Naive thymus-derived CD8-positive, alpha-beta T cell (primary cell): ENCODE measurements around the gene PLEKHA4. TPM values are rescaled to one million over a fixed set of nuclear protein-coding genes. Genes with fewer than 3 reads are reported as not detected.

ENCODE experiments used
- ATAC-seq, 2 donors: fragments of 150-1000 bp; cut with Tn5 transposase in 1 of 2; sonication (Bioruptor Pico), chemical (Tn5 transposase) in 1 of 2; 1 replicate in 1 of 2; 2 replicates in 1 of 2; pipeline ENCODE4 v1.10.0; 2021; ENCODE audit warnings: mild to moderate bottlenecking in 2 of 2, moderate library complexity in 2 of 2
- POLR2A ChIA-PET: fragments of 350-600 bp; sonication (Branson Sonifier 250); formaldehyde crosslinking; loops from one replicate; lab custom pipeline; 2021; ENCODE audit warnings: antibody characterized with exemption; lab: Charles Lee
- DNase-seq, 10 donors: peaks; one replicate each; pipeline versions ENCODE4 v3.0.0 to v3.0.0-alpha.2; 2020 to 2022
- H3K27ac Mint-ChIP-seq, 10 donors: one replicate each; pipeline ENCODE4 v1.8.0; 2020 to 2022; ENCODE audit warnings: mild to moderate bottlenecking in 10 of 10, mixed read lengths in 10 of 10, moderate library complexity in 4 of 10, inconsistent platforms in 1 of 10
- H3K27me3 Mint-ChIP-seq, 5 donors: one replicate each; pipeline ENCODE4 v1.8.0; 2021 to 2022; ENCODE audit warnings: mixed read lengths in 5 of 5
- H3K36me3 Mint-ChIP-seq, 3 donors: one replicate each; pipeline ENCODE4 v1.8.0; 2020 to 2022; ENCODE audit warnings: mixed read lengths in 3 of 3, mild to moderate bottlenecking in 2 of 3, inconsistent platforms in 1 of 3
- H3K4me1 Mint-ChIP-seq, 4 donors: one replicate each; pipeline ENCODE4 v1.8.0; 2021 to 2022; ENCODE audit warnings: mixed read lengths in 4 of 4
- H3K4me3 Mint-ChIP-seq, 10 donors: one replicate each; pipeline ENCODE4 v1.8.0; 2020 to 2022; ENCODE audit warnings: mild to moderate bottlenecking in 10 of 10, mixed read lengths in 10 of 10, moderate library complexity in 6 of 10, inconsistent platforms in 1 of 10
- H3K9me3 Mint-ChIP-seq, 9 donors: one replicate each; pipeline ENCODE4 v1.8.0; 2020 to 2022; ENCODE audit warnings: mixed read lengths in 9 of 9, mild to moderate bottlenecking in 3 of 9, inconsistent platforms in 1 of 9, moderate library complexity in 1 of 9
- polyA plus RNA-seq, 3 donors: library from polyadenylated mRNA; unstranded; fragments of 300-500 nt; fragmentation: Illumina TruSeq; gene quantifications; one replicate each; pipeline ENCODE4 v1.2.3, GENCODE V29; 2021
- total RNA-seq, 8 experiments: library from RNA in 2 of 8; stranded (reverse) in 2 of 8; gene quantifications; one replicate each; pipeline ENCODE4 v1.2.3 and lab custom pipeline; 2021 to 2026

PLEKHA4 gene
- total and polyA plus RNA-seq, 5 experiments from 2014 or later = 4.1 to 8.5 (median 7.4) TPM

DNA sequence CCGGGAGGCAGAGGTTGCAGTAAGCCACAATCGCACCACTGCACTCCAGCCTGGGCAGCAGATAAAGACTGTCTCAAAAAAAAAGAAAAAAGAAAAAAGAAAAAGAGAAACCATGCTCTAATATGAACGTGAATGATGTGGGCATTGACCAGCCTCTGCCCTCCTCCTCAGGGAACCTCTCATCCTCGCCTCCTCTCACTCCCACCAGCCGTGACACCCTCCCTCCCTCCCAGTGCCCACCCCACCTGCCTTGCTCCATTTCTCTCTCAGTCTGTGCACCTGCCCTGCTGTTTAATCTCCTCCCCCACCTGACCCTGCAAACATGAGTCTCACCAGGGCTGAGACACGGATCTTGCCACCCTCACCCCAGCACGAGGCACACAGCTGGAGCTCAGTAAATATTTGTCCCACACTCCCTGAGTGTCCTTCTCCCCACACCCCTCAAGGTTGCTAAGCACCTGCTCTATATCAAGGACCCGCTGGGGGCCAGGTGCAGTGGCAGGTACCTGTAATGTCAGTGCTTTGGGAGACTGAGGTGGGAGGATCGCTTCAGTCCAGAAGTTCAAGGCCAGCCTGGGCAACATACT is 50.1 kb downstream of the PLEKHA4 start:
- H3K36me3 Mint-ChIP-seq = no peaks in the 10 kb centered on the region
- no peak overlapping the region for H3K27ac Mint-ChIP-seq
- no peak overlapping the region for H3K4me3 Mint-ChIP-seq
- ATAC-seq (no peak), DNase-seq (no peak)
- POLR2A ChIA-PET = no interaction called here
- no peaks in the 10 kb centered on the region for H3K9me3 Mint-ChIP-seq
- H3K4me1 Mint-ChIP-seq = peaks cover 0 to 4% (median 0%) of the 10 kb centered on the region in 4 donors
- no peaks in the 10 kb centered on the region for H3K27me3 Mint-ChIP-seq

DNA sequence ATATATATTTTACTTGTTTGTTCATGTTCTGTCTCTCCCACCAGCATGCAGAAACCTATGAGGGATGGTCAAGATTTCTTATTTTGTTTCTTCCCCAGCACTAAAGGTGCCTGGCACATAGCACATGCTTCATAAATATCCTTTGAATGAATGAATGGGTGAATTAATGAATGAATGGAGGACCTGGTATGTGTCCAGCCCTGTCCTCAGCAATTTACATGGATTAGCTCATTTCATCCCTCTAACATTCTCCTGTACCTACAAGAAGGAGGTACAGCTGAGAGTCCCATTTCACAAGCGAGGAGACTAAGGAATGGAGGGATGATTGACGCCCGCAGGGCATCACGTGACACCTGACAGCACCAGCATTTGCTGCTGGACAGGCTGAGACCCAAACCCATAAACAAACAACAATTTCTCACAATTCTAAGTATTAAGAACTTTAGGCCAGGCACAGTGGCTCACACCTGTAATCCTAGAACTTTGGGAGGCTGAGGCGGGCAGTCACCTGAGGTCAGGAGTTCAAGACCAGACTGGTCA is 50.8 kb downstream of the PLEKHA4 start:
- Mint-ChIP-seq H3K27ac (peak overlapping the region in 4 of 10 donors; percentile 18 to 54 (median 42)), H3K4me3 (no peak overlapping the region), H3K27me3 (no peaks in the 10 kb centered on the region), H3K4me1 (peaks cover under 1 to 7% (median 3%) of the 10 kb centered on the region in 4 donors), H3K9me3 (no peaks in the 10 kb centered on the region), H3K36me3 (no peaks in the 10 kb centered on the region)
- DNase-seq (no peak), ATAC-seq (no peak)
- POLR2A ChIA-PET = no interaction called here

DNA sequence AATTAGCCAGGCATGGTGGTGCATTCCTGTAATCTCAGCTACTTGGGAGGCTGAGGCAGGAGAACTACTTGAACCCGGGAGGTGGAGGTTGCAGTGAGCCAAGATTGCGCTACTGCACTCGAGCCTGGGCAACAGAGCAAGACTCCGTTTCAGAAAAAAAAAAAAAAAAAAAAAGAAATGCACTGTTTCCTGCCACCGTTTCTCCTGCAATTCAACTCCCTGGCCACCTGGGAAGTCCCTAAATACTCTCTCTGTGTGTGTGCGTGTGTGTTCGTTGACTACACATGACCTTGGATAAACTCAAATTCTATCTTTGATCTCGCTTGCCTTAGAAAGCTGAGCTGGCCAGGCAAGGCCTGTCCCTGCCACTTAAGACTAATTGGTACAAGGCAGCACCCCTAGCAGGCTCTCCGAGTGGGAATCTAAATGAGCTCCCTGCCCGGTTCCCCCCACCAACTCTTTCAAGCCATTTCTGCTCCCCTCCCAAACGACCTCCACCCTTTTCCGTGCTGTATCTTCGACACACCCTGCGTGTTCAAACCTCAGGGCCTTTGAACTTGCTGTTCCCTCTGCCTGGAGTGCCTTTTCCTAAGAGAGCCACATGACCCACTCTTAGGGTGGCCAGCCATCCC is 52.4 kb downstream of the PLEKHA4 start:
- POLR2A ChIA-PET = no interaction called here
- no peak overlapping the region for H3K4me3 Mint-ChIP-seq
- DNase-seq = peak in 2 of 10 donors; percentile 21 to 39

DNA sequence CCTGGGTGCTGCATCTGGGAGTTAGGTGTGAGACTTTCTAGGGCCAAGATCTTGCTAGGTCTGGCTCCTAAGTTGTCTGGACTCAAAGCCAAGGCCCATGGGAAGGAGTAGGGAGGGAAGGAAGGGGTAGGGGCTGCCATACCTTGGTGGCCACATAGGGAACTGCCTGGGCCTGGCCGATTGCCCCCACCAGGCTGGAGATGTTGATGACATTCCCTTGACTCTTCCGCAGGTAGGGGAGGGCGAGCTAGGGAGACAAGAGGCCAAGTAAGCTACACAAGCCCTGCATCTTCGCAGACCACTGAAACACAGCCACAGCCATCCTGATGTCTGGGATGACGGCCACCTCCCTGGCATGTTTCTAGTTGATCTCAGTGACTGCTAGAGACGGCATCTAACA is 53.5 kb downstream of the PLEKHA4 start:
- Mint-ChIP-seq H3K4me1 (peaks cover 12 to 22% (median 15%) of the 10 kb centered on the region in 4 donors), H3K36me3 (no peaks in the 10 kb centered on the region), H3K27me3 (no peaks in the 10 kb centered on the region), H3K27ac (peak overlapping the region in 7 of 10 donors; percentile 4 to 73 (median 49)), H3K9me3 (peaks cover 0 to 1% (median 0%) of the 10 kb centered on the region in 9 donors), H3K4me3 (no peak overlapping the region)
- no peak for ATAC-seq
- DNase-seq = no peak
- POLR2A ChIA-PET = no interaction called here

More for the DNA sequence above, 52.4 kb downstream of the PLEKHA4 start:
- H3K36me3 Mint-ChIP-seq = no peaks in the 10 kb centered on the region
- H3K27me3 Mint-ChIP-seq = no peaks in the 10 kb centered on the region
- peaks cover 0 to 1% (median 0%) of the 10 kb centered on the region in 9 donors for H3K9me3 Mint-ChIP-seq
- peak overlapping the region in 7 of 10 donors; percentile 27 to 72 (median 49) for H3K27ac Mint-ChIP-seq
- peaks cover 5 to 14% (median 8%) of the 10 kb centered on the region in 4 donors for H3K4me1 Mint-ChIP-seq
- peak in 1 of 2 donors; percentile 67 for ATAC-seq

DNA sequence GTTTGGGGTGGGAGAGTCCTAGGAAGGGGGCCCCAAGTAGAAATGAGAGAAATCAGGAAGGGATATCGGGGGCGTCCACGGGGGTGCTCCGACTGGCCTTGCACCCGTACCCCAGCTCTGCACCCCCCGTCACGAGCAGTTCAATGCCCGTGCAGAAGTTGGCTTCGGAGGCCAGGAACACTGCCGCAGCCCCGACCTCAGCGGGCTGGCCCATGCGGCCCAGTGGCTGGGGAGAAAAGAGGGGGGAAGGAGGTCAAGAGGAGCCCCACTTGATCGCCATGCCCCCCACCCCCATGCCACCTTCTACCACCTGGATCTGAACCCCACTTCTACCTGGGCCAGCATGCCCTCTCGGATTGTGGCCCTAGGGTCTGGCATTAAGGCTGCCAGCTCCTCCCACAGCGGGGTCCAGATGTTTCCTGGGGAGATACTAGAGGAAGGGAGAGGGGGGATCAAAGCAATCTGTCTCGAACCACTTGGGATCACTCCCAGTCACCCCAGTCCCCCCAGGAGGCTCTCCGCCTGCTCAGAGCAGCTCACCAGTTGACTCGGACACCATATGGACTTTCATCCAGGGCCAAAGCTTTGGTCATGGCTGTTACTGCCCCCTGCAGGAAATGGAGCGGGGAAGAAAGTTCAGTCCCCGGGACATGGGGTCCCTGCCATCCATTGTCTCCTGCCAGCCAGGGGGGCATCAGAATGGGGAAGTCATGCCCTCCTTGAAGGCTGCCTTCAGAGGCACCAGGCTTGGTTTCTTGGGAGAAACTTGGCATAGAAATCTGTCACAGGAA is 55.1 kb downstream of the PLEKHA4 start:
- ATAC-seq (no peak), DNase-seq (no peak)
- Mint-ChIP-seq H3K36me3 (no peaks in the 10 kb centered on the region), H3K4me3 (peak overlapping the region in 5 of 10 donors; percentile 77 to 89 (median 81)), H3K27ac (peak overlapping the region in 4 of 10 donors; percentile 57 to 85 (median 67)), H3K27me3 (no peaks in the 10 kb centered on the region), H3K4me1 (peaks cover 19 to 32% (median 25%) of the 10 kb centered on the region in 4 donors), H3K9me3 (peaks cover 0 to 1% (median 0%) of the 10 kb centered on the region in 9 donors)
- POLR2A ChIA-PET = interaction anchor here (0.6 to 1.5 kb wide), 2 partner anchors 153 to 314 kb away, joined by 5 read pairs; no protein-coding TSS in a partner anchor

DNA sequence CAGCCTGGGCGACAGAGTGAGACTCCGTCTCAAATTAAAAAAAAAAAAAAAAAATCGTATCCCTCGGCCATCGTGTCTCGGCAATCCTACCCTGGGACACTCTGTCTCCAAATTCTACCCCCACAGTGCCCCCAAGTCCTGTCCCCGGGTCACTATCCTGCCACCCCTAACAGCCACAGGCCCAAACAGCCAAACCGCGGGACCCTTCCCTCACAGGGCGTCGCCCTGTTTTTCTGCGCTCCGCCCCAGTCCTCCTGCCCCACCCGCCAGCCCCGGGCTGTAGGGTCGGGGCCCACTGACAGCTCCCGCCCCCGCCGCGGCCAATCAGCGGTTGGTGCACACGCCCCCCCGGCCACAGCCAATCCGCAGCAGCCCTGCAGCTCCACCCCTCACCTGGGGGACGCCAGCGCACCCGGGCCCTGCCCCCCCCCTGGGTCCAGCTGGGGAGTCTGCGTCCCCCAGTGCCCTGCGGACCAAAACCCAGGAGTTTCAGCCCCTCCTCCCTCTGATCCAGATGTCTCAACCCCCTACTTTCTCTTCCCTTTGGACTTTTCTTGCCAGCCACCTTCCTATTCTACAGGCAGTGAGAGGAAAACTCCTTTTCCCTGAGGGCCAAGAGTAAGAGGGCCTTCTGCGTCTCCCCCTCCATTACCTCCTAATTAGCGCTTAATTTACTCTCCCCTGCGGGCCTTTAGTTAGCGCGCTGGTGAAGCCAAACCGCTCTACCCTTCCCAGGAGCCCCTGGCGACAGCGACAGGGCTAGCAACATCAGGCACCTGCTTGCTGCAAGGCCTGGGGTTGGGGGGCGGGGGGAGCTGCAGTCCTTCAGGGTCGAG is 56.1 kb downstream of the PLEKHA4 start:
- POLR2A ChIA-PET = interaction anchor here (0.6 to 3.1 kb wide), 5 partner anchors 17 to 315 kb away, joined by 3 to 16 read pairs (median 5); partner anchors contain the start of genes GYS1 and PPP1R15A
- DNase-seq = peak; percentile 37 to 75 (median 54)
- H3K27me3 Mint-ChIP-seq = no peaks in the 10 kb centered on the region
- H3K27ac Mint-ChIP-seq = peak overlapping the region in 9 of 10 donors; percentile 43 to 92 (median 80)
- H3K4me3 Mint-ChIP-seq = peak overlapping the region; percentile 77 to 89 (median 82)
- H3K4me1 Mint-ChIP-seq = peaks cover 22 to 42% (median 29%) of the 10 kb centered on the region in 4 donors
- H3K9me3 Mint-ChIP-seq = peaks cover 0 to 1% (median 0%) of the 10 kb centered on the region in 9 donors
- H3K36me3 Mint-ChIP-seq = peaks cover 0 to 2% (median 0%) of the 10 kb centered on the region in 3 donors
- peak; percentile 69 for ATAC-seq

DNA sequence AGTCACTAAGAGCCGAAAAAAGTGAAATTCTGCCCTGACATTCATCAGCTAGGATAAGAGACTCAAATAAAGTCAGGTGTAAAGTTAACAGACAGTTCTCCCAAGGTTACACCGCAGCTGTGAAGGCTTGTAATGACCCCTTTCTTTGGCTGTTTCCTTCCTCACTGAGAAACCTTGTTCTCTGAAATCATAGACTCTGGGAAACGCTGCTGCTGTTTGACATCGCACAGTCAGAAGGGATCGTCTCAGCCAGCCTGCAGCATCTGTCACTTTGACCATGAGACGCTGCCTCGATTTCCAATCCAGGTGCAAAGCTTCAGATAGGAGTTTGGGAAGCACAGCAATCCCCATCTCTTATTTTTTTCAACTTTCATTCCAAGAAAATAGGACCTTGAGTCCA is 58.3 kb downstream of the PLEKHA4 start:
- POLR2A ChIA-PET = interaction anchor here (0.6 to 3.1 kb wide), 5 partner anchors 15 to 419 kb away, joined by 3 to 16 read pairs (median 4); partner anchors contain the start of gene KDELR1
- Mint-ChIP-seq H3K27ac (peak overlapping the region in 8 of 10 donors; percentile 21 to 83 (median 72)), H3K4me3 (peak overlapping the region; percentile 77 to 95 (median 86)), H3K9me3 (peaks cover 0 to 1% (median 0%) of the 10 kb centered on the region in 9 donors), H3K36me3 (peaks cover 0 to 2% (median 0%) of the 10 kb centered on the region in 3 donors), H3K27me3 (no peaks in the 10 kb centered on the region), H3K4me1 (peaks cover 22 to 44% (median 32%) of the 10 kb centered on the region in 4 donors)
- no peak for DNase-seq
- ATAC-seq = no peak

DNA sequence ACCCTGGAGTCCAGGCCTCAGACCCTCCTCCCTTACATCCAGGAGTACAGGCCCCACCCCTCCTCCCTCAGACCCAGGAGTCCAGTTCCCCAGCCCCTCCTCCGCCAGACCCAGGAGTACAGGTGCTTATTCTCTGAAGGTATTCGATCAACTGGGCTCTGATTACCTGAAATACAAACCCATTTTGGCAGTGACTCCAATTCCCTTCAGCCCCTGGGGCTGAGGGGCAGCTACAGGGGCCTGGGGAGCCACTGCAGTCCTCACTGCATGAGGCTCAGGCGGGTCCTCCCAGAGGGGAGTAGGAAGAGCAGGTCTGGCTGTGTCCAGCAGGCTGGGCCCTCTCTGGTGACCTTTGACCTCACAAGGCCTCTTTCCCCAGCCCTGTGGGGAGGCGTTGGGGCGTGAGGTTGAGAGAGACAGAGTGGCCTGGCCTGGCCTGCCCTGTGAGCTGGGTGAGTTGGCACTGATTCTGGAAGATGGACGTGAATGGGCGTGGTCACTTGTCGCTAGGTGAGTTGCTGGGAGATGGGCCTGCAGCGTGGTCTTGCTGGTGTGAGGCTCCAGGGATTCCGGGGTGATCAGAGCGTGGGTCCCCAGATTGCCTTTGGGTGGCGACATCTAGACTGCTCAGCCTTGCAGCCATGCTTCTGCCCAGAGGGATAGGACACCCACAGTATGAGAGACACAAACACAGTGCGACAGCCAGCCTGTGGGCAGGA is 60.7 kb downstream of the PLEKHA4 start:
- ATAC-seq (no peak), DNase-seq (no peak)
- peak overlapping the region in 5 of 10 donors; percentile 34 to 74 (median 71) for H3K27ac Mint-ChIP-seq
- H3K4me1 Mint-ChIP-seq = peaks cover 22 to 42% (median 30%) of the 10 kb centered on the region in 4 donors
- no peaks in the 10 kb centered on the region for H3K27me3 Mint-ChIP-seq
- POLR2A ChIA-PET = interaction anchor here (0.6 to 1.8 kb wide), 2 partner anchors 12 to 184 kb away, joined by 6 read pairs; no protein-coding TSS in a partner anchor
- H3K9me3 Mint-ChIP-seq = peaks cover 0 to 1% (median 0%) of the 10 kb centered on the region in 9 donors
- H3K4me3 Mint-ChIP-seq = peak overlapping the region in 5 of 10 donors; percentile 5 to 52 (median 22)
- H3K36me3 Mint-ChIP-seq = peaks cover 0 to 2% (median 0%) of the 10 kb centered on the region in 3 donors

DNA sequence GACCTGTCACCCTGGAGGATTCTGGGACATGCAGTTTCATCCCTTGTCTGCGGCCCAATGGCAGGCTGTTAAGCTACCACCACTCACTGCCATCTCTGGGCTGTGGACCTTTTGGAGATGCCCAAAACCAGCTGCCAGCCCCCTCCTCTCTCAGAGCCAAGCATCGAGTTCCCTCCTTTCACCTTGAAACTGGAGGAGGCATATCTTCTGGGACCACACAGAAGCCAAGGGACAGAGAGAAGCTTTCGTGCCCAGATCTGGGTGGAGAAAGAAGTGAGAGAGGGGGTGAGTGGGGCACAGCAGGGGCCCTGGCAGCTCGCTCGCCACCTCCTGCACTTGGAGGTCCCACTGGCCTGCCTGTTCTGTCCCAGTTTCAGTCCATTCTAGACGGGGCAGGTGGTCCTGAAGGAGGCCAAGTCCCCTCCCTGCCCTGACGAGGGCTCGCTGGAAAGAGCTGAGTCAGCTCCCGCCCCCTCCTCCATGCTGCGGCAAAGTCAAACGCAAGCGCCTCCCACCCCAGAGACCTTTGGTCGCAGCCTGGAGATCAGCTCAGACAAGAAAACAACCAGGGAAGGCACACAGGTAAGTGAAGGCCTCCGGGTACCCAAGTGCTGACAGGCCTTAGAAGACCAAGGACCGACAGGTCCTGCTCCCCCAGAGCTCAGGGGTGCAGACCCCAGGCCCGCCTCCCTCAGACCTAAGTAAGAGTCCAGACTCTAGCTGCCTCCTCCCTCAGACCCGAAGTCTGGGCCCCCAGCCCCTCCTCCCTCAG is 61.4 kb downstream of the PLEKHA4 start:
- ATAC-seq = peak in 1 of 2 donors; percentile 47
- H3K9me3 Mint-ChIP-seq = no peaks in the 10 kb centered on the region
- peaks cover 0 to 2% (median 0%) of the 10 kb centered on the region in 3 donors for H3K36me3 Mint-ChIP-seq
- no peak for DNase-seq
- H3K4me3 Mint-ChIP-seq = peak overlapping the region in 1 of 10 donors; percentile 65
- no peaks in the 10 kb centered on the region for H3K27me3 Mint-ChIP-seq
- H3K4me1 Mint-ChIP-seq = peaks cover 18 to 34% (median 25%) of the 10 kb centered on the region in 4 donors
- POLR2A ChIA-PET = interaction anchor here (0.5 to 1.8 kb wide), 4 partner anchors 11 to 184 kb away, joined by 3 to 6 read pairs (median 4); no protein-coding TSS in a partner anchor
- peak overlapping the region in 2 of 10 donors; percentile 33 to 67 for H3K27ac Mint-ChIP-seq

DNA sequence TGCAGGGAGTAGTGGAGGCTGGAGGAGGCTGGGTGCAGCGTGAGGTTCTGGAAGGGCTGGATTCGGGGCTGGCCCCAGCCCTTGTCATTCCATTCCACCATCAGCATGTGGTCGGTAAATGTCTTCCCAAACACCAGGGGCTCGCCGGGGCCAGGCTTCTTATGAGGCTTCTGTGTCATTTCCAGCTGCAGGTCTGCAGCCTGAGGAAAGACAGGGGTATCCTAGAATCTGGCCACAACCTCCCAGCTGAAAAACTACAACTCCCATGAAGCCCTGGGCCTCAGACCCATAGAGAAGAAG is 61.9 kb downstream of the PLEKHA4 start:
- Mint-ChIP-seq H3K9me3 (no peaks in the 10 kb centered on the region), H3K36me3 (peaks cover 0 to 2% (median 0%) of the 10 kb centered on the region in 3 donors), H3K27ac (peak overlapping the region in 2 of 10 donors; percentile 33 to 67), H3K27me3 (no peaks in the 10 kb centered on the region), H3K4me3 (peak overlapping the region in 1 of 10 donors; percentile 65), H3K4me1 (peaks cover 17 to 32% (median 25%) of the 10 kb centered on the region in 4 donors)
- ATAC-seq (peak in 1 of 2 donors; percentile 48), DNase-seq (peak in 7 of 10 donors; percentile 16 to 55 (median 37))
- POLR2A ChIA-PET = interaction anchor here (1.8 kb wide), 1 partner anchor 11 kb away, joined by 6 read pairs; no protein-coding TSS in a partner anchor
